ENCODE data around the gene NELFA. TPM values are rescaled to one million over a fixed set of nuclear protein-coding genes. Genes with fewer than 3 reads are reported as not detected.

NELFA gene
- total RNA-seq, 1 experiment from 2014 or later, result 22.6 TPM

GRCh38 chr4:1984406-1985191 lies 24.2 kb downstream of the NELFA start:
- H3K9me2 ChIP-seq (replicated peaks; ENCODE audit: insufficient read depth, low read length), result no peaks in the 10 kb centered on the region
- no peaks in the 10 kb centered on the region; the same call in 1 of the 2 replicates for H3K4me1 ChIP-seq (ENCODE audit: low read length)
- DNase-seq, result peak; percentile 57
- H3K27me3 ChIP-seq (ENCODE audit: low read length), result no peaks in the 10 kb centered on the region
- H3K27ac ChIP-seq (ENCODE audit: low read length), result no peak overlapping the region
- no peak overlapping the region for H3K4me3 ChIP-seq (ENCODE audit: low read length)
- peaks cover 18% of the 10 kb centered on the region; the same call in 1 of the 2 replicates for H3K36me3 ChIP-seq (ENCODE audit: insufficient read depth, low read length)
- no peak overlapping the region for H3K4me2 ChIP-seq (ENCODE audit: low read depth, low read length, poor library complexity, severe bottlenecking)
- no peak overlapping the region for H3K9ac ChIP-seq (ENCODE audit: low read length)
- no peaks in the 10 kb centered on the region for H3K9me3 ChIP-seq (ENCODE audit: low read length)
- H2AFZ ChIP-seq (ENCODE audit: low read length), result no peak overlapping the region
- no peaks in the 10 kb centered on the region for H3K79me2 ChIP-seq (ENCODE audit: low read length)
- peaks cover 10% of the 10 kb centered on the region; the same call in 1 of the 2 replicates for H4K20me1 ChIP-seq (ENCODE audit: insufficient read depth, low read depth, low read length)

GRCh38 chr4:1983846-1984405 lies 24.8 kb downstream of the NELFA start:
- H3K4me3 ChIP-seq (ENCODE audit: low read length), result no peak overlapping the region
- no peak overlapping the region for H3K4me2 ChIP-seq (ENCODE audit: low read depth, low read length, poor library complexity, severe bottlenecking)
- no peaks in the 10 kb centered on the region for H3K9me3 ChIP-seq (ENCODE audit: low read length)
- no peak for DNase-seq
- H4K20me1 ChIP-seq (ENCODE audit: insufficient read depth, low read depth, low read length), result peaks cover 10% of the 10 kb centered on the region; the same call in 1 of the 2 replicates
- no peaks in the 10 kb centered on the region for H3K9me2 ChIP-seq (replicated peaks; ENCODE audit: insufficient read depth, low read length)
- H3K27ac ChIP-seq (ENCODE audit: low read length), result no peak overlapping the region
- no peaks in the 10 kb centered on the region for H3K27me3 ChIP-seq (ENCODE audit: low read length)
- no peak overlapping the region for H2AFZ ChIP-seq (ENCODE audit: low read length)
- H3K4me1 ChIP-seq (ENCODE audit: low read length), result no peaks in the 10 kb centered on the region; the same call in 1 of the 2 replicates
- no peak overlapping the region for H3K9ac ChIP-seq (ENCODE audit: low read length)
- H3K36me3 ChIP-seq (ENCODE audit: insufficient read depth, low read length), result peaks cover 18% of the 10 kb centered on the region; the same call in 1 of the 2 replicates
- no peaks in the 10 kb centered on the region for H3K79me2 ChIP-seq (ENCODE audit: low read length)

- no peaks in the 10 kb centered on the region for H3K27me3 ChIP-seq (ENCODE audit: low read length)
- H3K9me3 ChIP-seq (ENCODE audit: low read length), result no peaks in the 10 kb centered on the region
- H3K27ac ChIP-seq (ENCODE audit: low read length), result no peak overlapping the region
- H4K20me1 ChIP-seq (ENCODE audit: insufficient read depth, low read depth, low read length), result peaks cover 10% of the 10 kb centered on the region; the same call in 1 of the 2 replicates
- H3K9me2 ChIP-seq (replicated peaks; ENCODE audit: insufficient read depth, low read length), result no peaks in the 10 kb centered on the region
- H3K4me1 ChIP-seq (ENCODE audit: low read length), result no peaks in the 10 kb centered on the region; the same call in 1 of the 2 replicates
- H3K4me2 ChIP-seq (ENCODE audit: low read depth, low read length, poor library complexity, severe bottlenecking), result no peak overlapping the region
- no peaks in the 10 kb centered on the region for H3K79me2 ChIP-seq (ENCODE audit: low read length)
- DNase-seq, result no peak
- H2AFZ ChIP-seq (ENCODE audit: low read length), result no peak overlapping the region
- H3K36me3 ChIP-seq (ENCODE audit: insufficient read depth, low read length), result peaks cover 18% of the 10 kb centered on the region; the same call in 1 of the 2 replicates
- no peak overlapping the region for H3K9ac ChIP-seq (ENCODE audit: low read length)
- no peak overlapping the region for H3K4me3 ChIP-seq (ENCODE audit: low read length)
These were observed 25.5 kb downstream of the NELFA start for GRCh38 chr4:1983053-1983845.

- Histone ChIP-seq H3K4me2 (ENCODE audit: low read depth, low read length, poor library complexity, severe bottlenecking) (no peak overlapping the region), H3K36me3 (ENCODE audit: insufficient read depth, low read length) (peaks cover 18% of the 10 kb centered on the region; the same call in 1 of the 2 replicates), H3K9ac (ENCODE audit: low read length) (no peak overlapping the region), H3K4me1 (ENCODE audit: low read length) (no peaks in the 10 kb centered on the region; the same call in 1 of the 2 replicates), H3K9me3 (ENCODE audit: low read length) (no peaks in the 10 kb centered on the region), H3K9me2 (replicated peaks; ENCODE audit: insufficient read depth, low read length) (no peaks in the 10 kb centered on the region), H2AFZ (ENCODE audit: low read length) (no peak overlapping the region), H4K20me1 (ENCODE audit: insufficient read depth, low read depth, low read length) (peaks cover 10% of the 10 kb centered on the region; the same call in 1 of the 2 replicates), H3K27ac (ENCODE audit: low read length) (no peak overlapping the region), H3K4me3 (ENCODE audit: low read length) (no peak overlapping the region), H3K79me2 (ENCODE audit: low read length) (no peaks in the 10 kb centered on the region), H3K27me3 (ENCODE audit: low read length) (no peaks in the 10 kb centered on the region)
- DNase-seq, result no peak
These were observed 26.4 kb downstream of the NELFA start for GRCh38 chr4:1982124-1983052.

GRCh38 chr4:1981251-1982058 lies 27.3 kb downstream of the NELFA start:
- H3K9ac ChIP-seq (ENCODE audit: low read length), result no peak overlapping the region
- no peak overlapping the region for H3K4me3 ChIP-seq (ENCODE audit: low read length)
- H3K27ac ChIP-seq (ENCODE audit: low read length), result no peak overlapping the region
- H3K9me2 ChIP-seq (replicated peaks; ENCODE audit: insufficient read depth, low read length), result no peaks in the 10 kb centered on the region
- no peak for DNase-seq
- peaks cover 22% of the 10 kb centered on the region for H3K36me3 ChIP-seq (ENCODE audit: insufficient read depth, low read length)
- peaks cover 10% of the 10 kb centered on the region; the same call in 1 of the 2 replicates for H4K20me1 ChIP-seq (ENCODE audit: insufficient read depth, low read depth, low read length)
- no peaks in the 10 kb centered on the region for H3K27me3 ChIP-seq (ENCODE audit: low read length)
- H3K4me2 ChIP-seq (ENCODE audit: low read depth, low read length, poor library complexity, severe bottlenecking), result no peak overlapping the region
- no peaks in the 10 kb centered on the region; the same call in 1 of the 2 replicates for H3K4me1 ChIP-seq (ENCODE audit: low read length)
- H3K79me2 ChIP-seq (ENCODE audit: low read length), result no peaks in the 10 kb centered on the region
- no peaks in the 10 kb centered on the region for H3K9me3 ChIP-seq (ENCODE audit: low read length)
- H2AFZ ChIP-seq (ENCODE audit: low read length), result no peak overlapping the region

- H4K20me1 ChIP-seq (ENCODE audit: insufficient read depth, low read depth, low read length), result peaks cover 10% of the 10 kb centered on the region; the same call in 1 of the 2 replicates
- H3K79me2 ChIP-seq (ENCODE audit: low read length), result no peaks in the 10 kb centered on the region
- H3K36me3 ChIP-seq (ENCODE audit: insufficient read depth, low read length), result peaks cover 22% of the 10 kb centered on the region
- no peak overlapping the region for H3K9ac ChIP-seq (ENCODE audit: low read length)
- H3K9me2 ChIP-seq (replicated peaks; ENCODE audit: insufficient read depth, low read length), result no peaks in the 10 kb centered on the region
- no peaks in the 10 kb centered on the region for H3K9me3 ChIP-seq (ENCODE audit: low read length)
- H3K4me3 ChIP-seq (ENCODE audit: low read length), result no peak overlapping the region
- no peaks in the 10 kb centered on the region; the same call in 1 of the 2 replicates for H3K4me1 ChIP-seq (ENCODE audit: low read length)
- H2AFZ ChIP-seq (ENCODE audit: low read length), result no peak overlapping the region
- DNase-seq, result no peak
- H3K27me3 ChIP-seq (ENCODE audit: low read length), result no peaks in the 10 kb centered on the region
- no peak overlapping the region for H3K4me2 ChIP-seq (ENCODE audit: low read depth, low read length, poor library complexity, severe bottlenecking)
- H3K27ac ChIP-seq (ENCODE audit: low read length), result no peak overlapping the region
These were observed 28.2 kb downstream of the NELFA start for GRCh38 chr4:1980561-1981041.

Measured in Karpas-422 (cell line).